B cell (primary cell): ENCODE data around the gene PCDHGB2. TPM values are rescaled to one million over a fixed set of nuclear protein-coding genes. Genes with fewer than 3 reads are reported as not detected.
"Not testable (repeated sequence)": the region's sequence is repeated elsewhere in the genome, so short reads cannot be mapped to it uniquely, and the experiment has no call there.

Experiments used
- ATAC-seq: fragments of 200-7000 bp; cut with Tn5 transposase; one replicate; pipeline ENCODE4 v1.10.0; 2021; ENCODE audit warnings: low read depth, mild to moderate bottlenecking, moderate number of reproducible peaks, moderate library complexity
- CTCF ChIA-PET: fragments of 350-600 bp; sonication (Branson Sonifier 250); formaldehyde crosslinking; loops from one replicate; lab custom pipeline; 2021; ENCODE audit warnings: antibody characterized with exemption, inconsistent platforms; lab: Charles Lee
- POLR2A ChIA-PET: fragments of 350-600 bp; sonication (Branson Sonifier 250); formaldehyde crosslinking; loops from one replicate; lab custom pipeline; 2021; ENCODE audit warnings: antibody characterized with exemption; lab: Charles Lee
- DNase-seq: peaks from one replicate; pipeline ENCODE4 v3.0.0; 2013
- H2AFZ ChIP-seq: 2 replicates; pipeline ENCODE4 v1.6.1; 2012; ENCODE audit warnings: mild to moderate bottlenecking, low read depth, low read length; ENCODE audit not compliant: insufficient read depth, poor library complexity, severe bottlenecking
- H3K27ac ChIP-seq, 2 donors: 1 replicate in 1 of 2; 2 replicates in 1 of 2; pipeline ENCODE4 v1.5.1; 2012 to 2013; ENCODE audit warnings: low read length in 2 of 2, mild to moderate bottlenecking in 2 of 2, moderate library complexity in 1 of 2
- H3K27me3 ChIP-seq, 4 experiments: fragments of 200-600 bp in 1 of 4; sonication (generic) in 1 of 4; replicated peaks in 1 of 4; 1 replicate in 2 of 4; 2 replicates in 2 of 4; pipeline versions ENCODE4 v1.6.1 to v1.7.0; 2013 to 2016; ENCODE audit warnings: low read length in 3 of 4, mild to moderate bottlenecking in 2 of 4, mixed read lengths in 1 of 4, moderate library complexity in 1 of 4; ENCODE audit not compliant: insufficient read depth in 4 of 4, control insufficient read depth in 3 of 4; ENCODE audit errors: control extremely low read depth in 1 of 4
- H3K36me3 ChIP-seq, 2 experiments: replicated peaks in 1 of 2; 1 replicate in 1 of 2; 2 replicates in 1 of 2; pipeline versions ENCODE4 v1.6.1 to v1.7.1; 2013; ENCODE audit warnings: low read length in 1 of 2; ENCODE audit not compliant: insufficient read depth in 2 of 2, control insufficient read depth in 1 of 2; ENCODE audit errors: control extremely low read depth in 1 of 2, extremely low read depth in 1 of 2
- H3K4me1 ChIP-seq, 2 donors: fragments of 200-600 bp in 1 of 2; sonication (generic) in 1 of 2; 1 replicate in 1 of 2; 2 replicates in 1 of 2; pipeline versions ENCODE4 v1.5.1 to v1.6.1; 2013 to 2017; ENCODE audit warnings: low read length in 2 of 2; ENCODE audit not compliant: control insufficient read depth in 2 of 2, insufficient read depth in 2 of 2
- H3K4me2 ChIP-seq: replicated peaks from 2 replicates; pipeline ENCODE3; 2012; ENCODE audit warnings: mild to moderate bottlenecking, low read depth, low read length; ENCODE audit not compliant: poor library complexity, severe bottlenecking
- H3K4me3 ChIP-seq, 5 experiments: fragments of 200-600 bp in 1 of 5; sonication (generic) in 1 of 5; 1 replicate in 3 of 5; 2 replicates in 2 of 5; pipeline versions ENCODE4 v1.5.1 to v1.7.0; 2011 to 2016; ENCODE audit warnings: low read length in 4 of 5, mild to moderate bottlenecking in 4 of 5, low read depth in 2 of 5, control low read depth in 1 of 5, moderate library complexity in 1 of 5; ENCODE audit not compliant: insufficient read depth in 1 of 5; ENCODE audit errors: control extremely low read depth in 1 of 5, extremely low read depth in 1 of 5
- H3K79me2 ChIP-seq: fragments of 200-600 bp; sonication (generic); one replicate; pipeline ENCODE4 v1.6.0; 2016; ENCODE audit warnings: low read length; ENCODE audit not compliant: control insufficient read depth, insufficient read depth
- H3K9ac ChIP-seq: fragments of 200-600 bp; sonication (generic); 2 replicates; pipeline ENCODE4 v1.6.1; 2017; ENCODE audit warnings: mild to moderate bottlenecking, low read length, moderate library complexity
- H3K9me3 ChIP-seq, 3 donors: one replicate each; pipeline versions ENCODE4 v1.6.1 to v1.7.1; 2013; ENCODE audit warnings: low read length in 2 of 3; ENCODE audit not compliant: control insufficient read depth in 2 of 3, insufficient read depth in 1 of 3; ENCODE audit errors: control extremely low read depth in 1 of 3
- H4K20me1 ChIP-seq: 2 replicates; pipeline ENCODE4 v1.6.0; 2012; ENCODE audit warnings: mild to moderate bottlenecking, low read length; ENCODE audit not compliant: insufficient read depth, control insufficient read depth, poor library complexity, severe bottlenecking
- H3K27ac Mint-ChIP-seq: one replicate; pipeline ENCODE4 v1.8.0; 2021; ENCODE audit warnings: mixed read lengths
- H3K27me3 Mint-ChIP-seq: one replicate; pipeline ENCODE4 v1.8.0; 2021; ENCODE audit warnings: mixed read lengths
- H3K4me1 Mint-ChIP-seq: one replicate; pipeline ENCODE4 v1.8.0; 2021; ENCODE audit warnings: mixed read lengths
- H3K4me3 Mint-ChIP-seq: one replicate; pipeline ENCODE4 v1.8.0; 2021; ENCODE audit warnings: mixed read lengths
- H3K9me3 Mint-ChIP-seq: one replicate; pipeline ENCODE4 v1.8.0; 2022; ENCODE audit warnings: mixed read lengths; ENCODE audit not compliant: insufficient read depth
- CTCF ChIP-seq: fragments of 200-600 bp; IDR thresholded peaks from one replicate; pipeline ENCODE4 v1.8.0; 2022; ENCODE audit warnings: antibody characterized with exemption, mild to moderate bottlenecking
- EZH2 ChIP-seq: IDR thresholded peaks from 2 replicates; pipeline ENCODE4 v1.6.1; 2012; ENCODE audit warnings: borderline replicate concordance, low read depth, mild to moderate bottlenecking, moderate library complexity, low read length; ENCODE audit not compliant: insufficient read depth, poor library complexity, severe bottlenecking
- WGBS: methylation state at CpG from one replicate; pipeline ENCODE4 v1.1.5; 2013; ENCODE audit warnings: missing lambda C conversion rate; ENCODE audit not compliant: insufficient coverage; 5-methylcytosine and 5-hydroxymethylcytosine counted together
- intact Hi-C: fragments of 100-400 bp; cut with micrococcal nuclease; formaldehyde crosslinking; loops from one replicate; pipeline ENCODE4 v1.10.0; 2022
- polyA plus RNA-seq: library from polyadenylated mRNA; depleted of rRNA; stranded (reverse); fragments of >200 nt; gene quantifications from 2 replicates; pipeline ENCODE4 v1.2.3, GENCODE V29; 2012
- total RNA-seq, 2 donors: library from RNA; stranded (reverse); fragments of 120-200 nt in 1 of 2; gene quantifications; 1 replicate in 1 of 2; 2 replicates in 1 of 2; pipeline versions ENCODE4 v1.2.3 to v1.2.4, GENCODE V29; 2013 to 2022

The PCDHGB2 gene
- total and polyA plus RNA-seq, 2 donors (not counting 1 experiment from before 2014, with no cell fraction given), result 0.66 to 3.9 TPM

GRCh38 chr5:141343953-141344463 lies 15.8 kb upstream of the PCDHGB2 start:
- ChIA-PET POLR2A (no interaction called here), CTCF (interaction anchor here (1.6 to 1.7 kb wide), 2 partner anchors 15 to 24 kb away, joined by 5 read pairs; partner anchors contain the start of genes PCDHGA1 and TAF7)
- intact Hi-C loops, result no loop called here
- no peak for DNase-seq
- no peak overlapping the region for H3K27ac Mint-ChIP-seq
- H3K4me3 Mint-ChIP-seq, result peak overlapping the region; percentile 41
- Histone ChIP-seq H3K4me1 (peaks cover 0 to 5% of the 10 kb centered on the region in 2 donors), H3K9ac (no peak overlapping the region), H3K4me3 (no peak overlapping the region), H3K27ac (no peak overlapping the region), H3K36me3 (no peaks in the 10 kb centered on the region), H3K79me2 (no peaks in the 10 kb centered on the region), H3K4me2 (peak overlapping the region; percentile 5), H3K9me3 (peaks cover 0 to 55% (median 38%) of the 10 kb centered on the region in 3 donors), H3K27me3 (peaks cover 0 to 54% (median 27%) of the 10 kb centered on the region in 4 experiments), H2AFZ (no peak overlapping the region), H4K20me1 (no peaks in the 10 kb centered on the region)
- TF ChIP-seq CTCF (peak; percentile 4), EZH2 (no peak)
- H3K9me3 Mint-ChIP-seq, result peaks cover 5% of the 10 kb centered on the region
- H3K27me3 Mint-ChIP-seq, result peaks cover 56% of the 10 kb centered on the region
- 42% methylated on average over 26 of the region's 31 CpGs for WGBS
- H3K4me1 Mint-ChIP-seq, result no peaks in the 10 kb centered on the region
- no peak for ATAC-seq

DNA sequence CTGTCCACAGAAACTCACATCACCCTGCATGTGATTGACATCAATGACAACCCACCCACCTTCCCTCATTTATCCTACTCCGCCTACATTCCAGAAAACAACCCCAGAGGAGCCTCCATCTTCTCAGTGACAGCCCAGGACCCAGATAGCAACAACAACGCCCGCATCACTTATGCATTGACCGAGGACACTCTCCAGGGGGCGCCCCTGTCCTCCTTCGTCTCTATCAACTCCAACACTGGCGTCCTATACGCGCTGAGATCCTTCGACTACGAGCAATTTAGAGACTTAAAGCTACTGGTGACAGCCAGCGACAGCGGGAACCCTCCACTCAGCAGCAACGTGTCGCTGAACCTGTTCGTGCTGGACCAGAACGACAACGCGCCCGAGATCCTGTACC lies 14.5 kb upstream of the PCDHGB2 start:
- ChIA-PET CTCF (no interaction called here), POLR2A (no interaction called here)
- H4K20me1 ChIP-seq, result no peaks in the 10 kb centered on the region
- no peak overlapping the region for H3K9ac ChIP-seq
- no peak overlapping the region for H3K4me2 ChIP-seq
- Mint-ChIP-seq H3K4me1 (peaks cover 3% of the 10 kb centered on the region), H3K27ac (no peak overlapping the region), H3K9me3 (peaks cover 5% of the 10 kb centered on the region), H3K27me3 (peaks cover 61% of the 10 kb centered on the region), H3K4me3 (no peak overlapping the region)
- H2AFZ ChIP-seq, result no peak overlapping the region
- peaks cover 0 to 5% of the 10 kb centered on the region in 2 donors for H3K4me1 ChIP-seq
- H3K9me3 ChIP-seq, result peaks cover 0 to 50% (median 33%) of the 10 kb centered on the region in 3 donors
- 47% methylated on average over 16 of the region's 20 CpGs for WGBS
- intact Hi-C loops, result no loop called here
- H3K27me3 ChIP-seq, result peaks cover 0 to 51% (median 25%) of the 10 kb centered on the region in 4 experiments
- H3K4me3 ChIP-seq, result no peak overlapping the region
- no peaks in the 10 kb centered on the region for H3K36me3 ChIP-seq
- no peak for ATAC-seq
- TF ChIP-seq CTCF, result no peak
- TF ChIP-seq EZH2, result no peak
- no peak for DNase-seq
- no peaks in the 10 kb centered on the region for H3K79me2 ChIP-seq
- H3K27ac ChIP-seq, result no peak overlapping the region

- WGBS, result 31% methylated on average over 7 of the region's 35 CpGs
- H3K4me1 Mint-ChIP-seq, POLR2A ChIA-PET, H3K79me2 ChIP-seq, H3K27ac ChIP-seq, H3K27ac Mint-ChIP-seq, H3K9me3 Mint-ChIP-seq, H4K20me1 ChIP-seq, H3K9ac ChIP-seq, H3K36me3 ChIP-seq, H2AFZ ChIP-seq, intact Hi-C loops, H3K4me1 ChIP-seq, H3K4me2 ChIP-seq, DNase-seq, CTCF ChIA-PET, H3K4me3 Mint-ChIP-seq, ATAC-seq, H3K4me3 ChIP-seq: not testable (repeated sequence)
- peaks cover 67% of the 10 kb centered on the region for H3K27me3 Mint-ChIP-seq
- peaks cover 0 to 55% (median 31%) of the 10 kb centered on the region in 4 experiments for H3K27me3 ChIP-seq
- H3K9me3 ChIP-seq, result peaks cover 2 to 49% (median 34%) of the 10 kb centered on the region in 3 donors
These were observed 13.8 kb upstream of the PCDHGB2 start for GRCh38 chr5:141346017-141346416.
